ENCODE measurements around the gene SFXN5.

The SFXN5 gene

DNA sequence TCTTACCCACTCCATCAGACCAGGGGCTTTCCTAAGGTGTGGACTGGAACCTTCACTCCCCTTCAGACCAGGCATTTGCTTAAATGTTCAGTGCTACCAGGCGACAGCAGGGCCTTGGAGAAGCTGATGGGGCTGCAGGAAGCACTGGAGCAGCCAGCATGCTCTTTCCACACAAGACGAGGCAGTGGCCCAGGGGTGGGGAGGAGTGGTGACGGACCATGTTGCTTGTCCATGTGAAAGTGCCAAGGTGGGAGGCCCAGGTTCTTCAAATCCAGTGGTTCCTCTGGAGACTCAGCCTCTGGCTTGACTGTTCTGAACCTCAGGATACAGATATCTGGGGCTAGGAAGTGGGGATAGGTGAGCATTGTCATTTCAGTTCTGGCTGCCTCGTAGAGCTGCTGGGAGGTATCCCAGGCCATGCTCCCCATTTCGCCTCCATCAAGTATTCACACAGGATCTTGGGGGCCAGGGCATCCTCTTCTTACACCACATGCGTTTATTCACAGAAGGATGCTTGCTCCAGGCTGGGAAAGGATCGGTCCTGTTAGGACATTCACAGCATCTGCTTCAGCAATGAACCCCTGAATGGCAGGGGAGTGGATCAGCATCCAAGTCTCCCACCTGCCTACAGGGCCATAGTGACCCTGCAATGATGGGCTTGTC, 62.2 kb downstream of the SFXN5 start:
- no peak for DNase-seq

DNA sequence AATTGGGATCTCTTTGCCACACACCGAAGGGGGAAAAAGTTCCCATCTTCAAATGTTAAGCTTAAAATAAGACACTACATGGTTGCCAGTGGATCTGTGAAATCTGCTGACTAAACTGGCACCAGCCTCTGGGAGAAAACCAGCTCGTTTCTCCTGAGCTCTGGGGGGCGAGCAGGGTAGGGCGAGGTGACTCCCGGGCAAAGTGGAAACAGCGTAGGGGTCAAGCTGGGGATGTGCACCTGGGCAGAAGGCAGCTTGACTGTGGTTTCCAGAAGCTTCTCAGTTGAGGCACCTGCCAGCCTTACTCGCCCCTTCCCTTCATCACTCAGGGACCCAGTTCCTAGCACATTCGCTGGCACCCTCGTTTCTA, 62.8 kb downstream of the SFXN5 start:
- DNase-seq = no peak

DNA sequence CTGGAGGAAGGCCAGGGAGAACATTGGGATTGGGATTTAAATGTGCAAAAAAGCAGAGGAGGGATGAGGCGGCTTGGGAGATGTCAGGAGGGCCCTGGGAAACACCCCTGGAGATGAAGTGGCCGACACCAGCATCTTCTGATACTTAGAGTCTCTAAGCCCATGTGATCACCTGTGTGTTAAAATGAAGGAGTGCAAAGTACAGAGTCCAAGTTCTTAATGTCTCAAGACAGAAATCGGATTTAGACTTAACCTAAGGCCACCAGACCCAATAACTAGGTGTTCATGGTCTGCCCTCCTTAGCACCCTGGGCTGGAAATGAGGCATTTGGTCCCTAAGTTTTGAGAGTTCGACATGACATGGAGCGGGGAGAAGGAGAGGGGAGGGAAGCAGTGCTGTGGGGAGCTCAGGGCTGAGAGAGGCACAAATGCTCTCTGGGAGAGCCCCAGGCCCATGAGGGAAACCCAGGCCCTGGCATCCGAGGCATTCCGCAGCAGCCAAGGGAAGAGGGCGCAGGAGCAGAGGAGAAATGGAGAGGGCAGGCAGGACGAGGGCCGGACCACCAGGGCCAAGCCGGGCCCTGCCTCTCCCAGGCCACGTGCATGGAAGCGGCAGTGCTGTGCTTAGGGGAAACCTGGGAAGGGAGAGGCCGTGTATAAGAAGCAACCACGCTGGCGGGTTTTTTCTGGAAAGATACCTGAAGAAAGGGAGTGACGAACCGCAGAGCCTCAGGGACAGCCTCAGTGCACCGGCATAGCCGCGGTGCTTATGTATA, 63.3 kb downstream of the SFXN5 start:
- DNase-seq = no peak

DNA sequence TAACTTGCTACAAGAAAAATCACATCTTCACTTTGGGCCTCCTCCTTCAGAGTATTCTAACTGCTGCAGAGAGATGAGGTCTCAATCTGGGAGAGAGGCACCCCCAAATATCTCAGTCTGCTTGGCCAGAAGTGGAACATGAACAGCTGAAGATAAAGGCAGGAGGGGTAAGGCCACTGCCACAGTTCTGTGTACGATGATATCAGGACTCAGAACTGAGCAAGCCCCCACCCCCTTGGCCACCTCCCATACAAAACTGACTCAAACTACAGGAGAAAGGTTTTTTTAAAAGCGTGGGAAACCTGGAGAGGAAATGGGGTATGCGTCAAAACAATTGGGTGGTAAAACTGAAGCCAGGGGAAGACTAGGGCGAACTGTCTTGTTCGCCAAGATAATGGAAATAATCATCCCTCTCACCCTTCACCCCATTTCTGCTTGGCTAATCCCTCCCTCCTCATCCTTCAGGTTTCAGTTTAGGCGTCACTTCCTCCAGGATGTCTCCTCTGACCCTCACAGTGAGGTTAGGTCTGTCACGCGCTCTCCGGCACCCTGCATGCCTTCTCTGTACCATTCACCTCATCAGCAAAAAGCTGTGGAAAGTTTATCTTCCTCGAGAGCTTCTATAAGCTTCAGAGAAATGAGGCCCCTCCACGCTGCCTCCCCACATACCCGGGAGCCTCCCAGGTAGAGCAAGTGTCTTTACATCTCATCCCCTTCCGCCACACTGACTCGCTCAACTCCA, 64.4 kb downstream of the SFXN5 start:
- DNase-seq = no peak

DNA sequence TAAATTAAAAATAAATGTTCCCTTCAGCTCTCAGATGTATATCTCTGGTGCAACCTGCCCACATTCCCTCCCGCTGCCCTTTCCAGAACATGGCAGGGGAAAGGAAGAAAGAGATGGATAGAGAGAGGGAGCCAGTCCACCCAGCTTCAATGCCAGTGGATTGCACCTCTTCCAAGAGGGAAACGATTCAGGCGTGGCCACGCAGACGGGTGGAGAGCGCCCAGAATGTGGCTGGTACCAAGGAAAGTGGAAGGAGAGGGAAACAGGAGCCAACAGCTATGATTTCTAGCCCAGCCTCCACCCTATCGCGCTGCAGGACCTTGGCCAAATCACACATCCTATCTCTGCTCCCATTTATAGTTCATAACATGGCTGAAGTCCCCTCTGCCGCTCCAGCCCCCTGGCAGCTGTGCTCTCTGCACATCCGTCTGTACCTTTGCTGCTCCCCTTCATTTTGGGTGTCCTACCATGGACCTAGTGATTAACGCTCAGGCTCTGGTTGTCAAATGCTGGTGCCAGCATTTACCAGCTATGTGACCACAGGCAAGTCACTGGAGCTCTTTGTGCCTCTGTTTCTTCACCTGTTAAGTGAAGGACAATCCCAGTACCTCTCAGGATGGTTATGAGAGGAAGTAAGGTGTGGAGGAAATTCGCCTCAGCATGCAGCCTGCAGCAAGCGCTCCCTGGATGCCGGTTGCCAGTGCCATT, 66.5 kb downstream of the SFXN5 start:
- no peak for DNase-seq

DNA sequence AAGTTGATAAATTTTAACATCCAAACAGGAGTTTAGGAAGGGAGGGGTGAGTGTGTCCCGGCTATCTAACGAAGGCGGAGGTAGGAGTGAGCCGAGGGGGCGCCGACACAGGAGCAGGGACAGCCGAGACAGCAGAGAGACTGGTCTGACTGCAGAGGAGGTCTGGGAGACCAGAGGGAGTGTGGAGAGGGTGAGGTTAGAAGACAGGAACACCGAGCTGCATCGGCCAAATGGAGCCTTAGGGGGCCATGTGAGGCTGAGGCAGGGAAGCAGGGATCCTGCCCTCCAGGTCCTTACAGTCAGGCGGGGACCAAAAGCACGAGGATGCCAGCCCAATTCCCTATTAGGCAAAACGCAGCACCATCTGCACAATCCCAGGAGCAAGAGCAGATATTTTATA, 67.0 kb downstream of the SFXN5 start:
- DNase-seq = no peak

DNA sequence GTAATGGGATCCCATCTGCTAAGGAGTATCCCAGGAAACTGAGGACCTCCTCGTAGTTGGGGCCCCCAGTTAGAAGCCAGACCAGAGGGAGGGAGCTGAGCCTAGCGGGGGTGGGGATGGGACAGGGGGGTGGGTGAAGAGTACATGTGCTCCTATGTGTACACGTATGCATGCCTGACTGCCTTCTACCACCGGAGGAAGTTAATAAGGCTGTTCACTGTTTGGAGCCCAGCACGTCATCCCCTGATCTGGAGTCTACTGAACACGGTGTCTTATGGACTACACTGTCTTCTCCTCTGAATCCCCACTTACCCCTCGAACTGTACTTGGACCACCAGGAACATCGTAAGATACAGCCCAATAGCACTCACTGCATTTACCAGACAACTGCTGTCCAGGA, 68.5 kb downstream of the SFXN5 start:
- no peak for DNase-seq

DNA sequence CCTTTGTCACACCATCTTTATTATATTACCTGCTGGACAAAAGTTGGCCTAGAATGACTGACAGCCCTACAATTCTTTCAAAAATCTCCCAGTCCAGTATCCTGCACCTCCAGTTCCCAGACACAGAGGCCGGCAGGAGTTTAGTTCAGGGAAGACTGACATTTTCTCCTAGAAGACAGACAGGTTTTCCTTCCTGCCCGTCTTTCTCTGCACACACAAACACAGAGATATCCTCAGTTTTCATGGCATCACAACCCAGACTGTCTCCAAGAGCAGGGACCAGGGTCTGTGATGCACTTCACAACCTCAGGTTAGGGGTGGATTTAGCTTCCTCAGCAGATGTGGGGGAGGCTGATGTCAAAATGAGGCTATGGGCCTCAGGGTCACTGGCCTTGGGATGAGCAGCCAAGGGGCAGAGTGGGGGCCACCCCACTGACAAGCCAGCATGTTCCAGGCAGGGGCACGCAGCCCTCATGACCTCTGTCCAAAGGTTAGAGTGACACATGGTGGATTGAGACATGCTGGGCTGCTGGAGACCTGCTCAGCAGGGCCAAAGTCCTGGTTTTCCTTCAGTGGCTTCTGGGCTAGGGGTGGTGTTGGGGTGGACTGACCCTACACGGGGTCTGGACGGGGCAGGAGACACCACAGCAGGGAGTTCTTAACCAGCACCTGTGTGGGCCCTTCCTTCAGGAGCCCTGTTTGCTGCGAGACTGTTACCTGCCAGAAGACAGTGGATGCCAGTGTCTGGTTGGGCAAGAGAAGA, 70.5 kb downstream of the SFXN5 start:
- DNase-seq = no peak

DNA sequence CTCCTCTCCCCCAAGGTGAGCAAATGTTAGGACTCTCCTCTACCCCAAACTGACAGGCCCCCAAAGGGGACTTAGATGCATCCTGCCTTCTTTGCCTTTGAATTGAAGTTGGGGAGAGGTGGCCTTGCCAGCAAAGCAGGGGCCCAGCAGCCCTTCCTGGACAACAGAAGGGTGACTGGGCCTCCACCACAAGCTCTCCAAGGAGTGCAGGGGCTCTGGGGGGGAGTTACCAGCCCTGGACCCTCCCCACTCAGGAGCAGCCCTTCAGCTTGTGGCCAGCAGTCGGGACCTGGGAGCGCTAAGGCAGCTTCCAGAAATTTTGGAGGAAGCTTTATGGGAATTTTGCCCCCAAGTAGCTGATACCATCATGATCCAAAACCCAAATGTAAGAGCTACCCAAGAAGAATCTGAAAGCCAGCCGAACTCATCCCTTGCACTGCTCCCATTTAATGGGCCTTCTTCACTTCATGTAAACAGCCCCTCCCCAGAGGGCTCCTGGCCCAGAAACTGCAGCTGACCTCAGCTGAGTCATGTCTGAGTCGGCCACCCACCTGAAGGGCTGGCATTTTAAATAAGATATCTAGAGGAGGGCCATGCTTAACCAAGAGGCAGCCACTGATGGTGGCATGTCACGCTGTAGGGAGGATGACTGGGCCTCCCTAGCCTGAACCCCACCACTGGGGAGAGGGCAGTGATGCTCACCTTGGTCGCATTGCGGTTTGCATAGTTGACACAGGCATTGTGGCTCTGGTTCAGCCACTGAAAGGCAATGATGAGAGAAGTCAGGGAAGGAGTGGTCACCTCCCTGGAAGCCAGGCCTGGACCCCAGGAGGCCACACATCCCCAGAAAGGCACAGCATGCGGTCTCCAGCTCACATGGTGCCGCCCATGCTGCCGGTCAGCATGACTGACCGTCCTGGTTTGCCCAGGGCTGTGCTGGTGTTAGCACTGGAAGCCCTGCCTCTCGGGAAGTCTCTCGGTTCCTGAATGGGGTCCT, 71.5 kb downstream of the SFXN5 start:
- no peak for DNase-seq

DNA sequence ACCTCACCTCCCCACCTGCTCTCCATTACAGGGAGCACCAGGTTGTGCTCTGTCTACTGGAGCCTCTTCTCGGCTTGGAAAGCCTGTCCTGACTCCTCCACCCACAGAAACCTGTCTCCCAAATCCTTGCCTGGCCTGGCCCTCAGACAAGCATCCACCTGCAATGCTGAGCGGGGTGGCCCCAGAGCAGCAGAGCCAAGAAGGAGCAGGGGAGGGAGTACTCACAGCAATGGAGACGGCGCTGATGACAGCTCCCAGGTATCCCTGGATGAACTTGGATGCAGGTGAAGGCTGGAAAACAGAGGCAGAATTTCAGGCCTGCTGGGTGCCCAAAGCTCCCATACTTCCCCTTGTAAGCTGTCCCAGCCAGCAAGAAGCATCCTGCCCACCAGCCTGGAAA, 72.8 kb downstream of the SFXN5 start:
- no peak for DNase-seq

DNA sequence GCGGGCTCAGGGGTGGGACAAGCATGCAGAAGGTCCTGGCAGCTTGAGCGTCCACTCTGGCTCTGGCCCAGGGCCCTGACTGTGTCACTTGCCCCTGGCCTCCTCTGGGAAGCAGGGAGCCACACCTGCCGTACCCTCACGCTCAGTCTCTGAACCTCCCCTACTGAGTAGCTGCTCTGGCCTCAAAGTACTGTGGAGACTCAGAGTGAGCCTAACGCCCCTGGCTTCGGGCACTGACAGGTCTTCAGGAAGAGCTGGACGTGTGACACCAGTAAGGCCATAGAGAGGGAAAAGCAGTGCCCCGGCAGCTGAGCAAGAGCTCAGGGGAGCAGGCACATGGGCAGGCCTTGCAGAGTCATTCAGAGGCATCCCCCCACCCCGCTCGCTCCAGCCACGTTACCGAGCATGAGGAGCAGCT, 73.3 kb downstream of the SFXN5 start:
- DNase-seq = no peak

DNA sequence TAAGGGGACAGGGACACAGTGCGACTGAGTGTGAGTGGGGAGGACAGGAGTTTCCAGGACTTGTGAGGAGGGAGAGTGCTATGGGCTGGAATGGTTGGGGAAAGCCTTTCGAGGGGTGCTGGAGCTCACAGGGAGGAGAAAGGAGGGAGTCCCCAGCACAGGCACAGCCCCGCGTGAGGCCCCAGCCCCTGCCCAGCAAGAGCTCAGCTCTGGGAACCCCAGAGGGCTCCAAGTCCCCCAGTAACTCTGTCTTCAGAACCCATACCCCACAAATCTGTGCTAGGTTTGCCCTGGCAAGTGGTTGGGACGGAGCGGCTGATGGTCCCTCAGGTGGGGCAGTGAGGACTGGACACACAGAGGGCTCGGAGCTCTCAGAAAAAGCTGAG, 75.4 kb downstream of the SFXN5 start:
- no peak for DNase-seq

DNA sequence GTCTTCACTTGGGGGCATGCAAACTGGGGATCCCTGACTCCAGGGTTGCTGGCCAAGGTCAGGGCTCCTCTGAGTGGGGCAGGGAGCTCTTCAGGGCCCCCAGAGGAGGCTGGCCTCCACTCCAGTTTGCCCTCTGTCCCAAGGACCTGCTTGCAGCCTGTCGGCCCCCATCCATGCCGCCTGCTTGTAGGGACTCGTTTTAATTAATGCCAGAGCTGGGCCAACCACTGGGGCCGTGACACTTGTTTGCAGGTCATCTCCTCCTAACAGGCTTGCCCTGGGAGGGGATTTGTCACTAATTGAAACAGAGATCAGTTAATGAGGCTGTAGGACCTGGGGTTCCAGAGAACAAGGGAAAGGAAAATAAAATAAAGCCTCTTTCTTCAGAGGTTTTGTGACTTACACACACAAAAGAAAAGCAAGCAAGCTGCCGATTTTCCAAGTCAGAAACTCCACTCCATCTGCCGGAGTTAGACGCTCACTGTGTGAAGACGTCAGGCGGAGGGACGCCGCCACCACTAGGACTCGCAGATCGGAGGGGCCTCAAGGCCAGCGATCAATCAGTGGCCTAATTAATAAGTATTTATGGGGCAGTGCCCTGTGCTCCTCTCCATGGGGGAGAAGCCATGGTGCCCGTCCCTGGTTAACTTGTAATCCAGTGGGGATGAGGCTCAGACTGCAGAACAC, 75.9 kb downstream of the SFXN5 start:
- DNase-seq = no peak

DNA sequence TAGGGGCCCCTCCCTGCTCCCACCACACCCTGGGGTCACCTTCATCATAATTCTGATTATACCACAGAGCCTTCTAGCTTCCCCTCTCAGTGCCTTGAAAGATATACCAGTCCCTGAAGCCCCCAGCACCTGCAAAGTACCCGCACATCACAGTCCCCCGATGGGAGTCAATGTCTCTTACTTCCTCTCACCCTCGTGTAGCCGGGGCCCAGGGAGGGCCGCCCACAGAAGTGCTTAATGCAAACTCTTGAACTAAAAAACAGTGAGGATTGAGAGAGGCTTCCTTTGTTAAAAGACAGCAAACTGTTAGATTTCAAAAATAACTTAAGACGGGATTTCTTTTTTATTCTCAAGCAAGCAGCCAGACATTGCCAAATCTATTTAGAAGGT, 76.5 kb downstream of the SFXN5 start:
- DNase-seq = no peak

DNA sequence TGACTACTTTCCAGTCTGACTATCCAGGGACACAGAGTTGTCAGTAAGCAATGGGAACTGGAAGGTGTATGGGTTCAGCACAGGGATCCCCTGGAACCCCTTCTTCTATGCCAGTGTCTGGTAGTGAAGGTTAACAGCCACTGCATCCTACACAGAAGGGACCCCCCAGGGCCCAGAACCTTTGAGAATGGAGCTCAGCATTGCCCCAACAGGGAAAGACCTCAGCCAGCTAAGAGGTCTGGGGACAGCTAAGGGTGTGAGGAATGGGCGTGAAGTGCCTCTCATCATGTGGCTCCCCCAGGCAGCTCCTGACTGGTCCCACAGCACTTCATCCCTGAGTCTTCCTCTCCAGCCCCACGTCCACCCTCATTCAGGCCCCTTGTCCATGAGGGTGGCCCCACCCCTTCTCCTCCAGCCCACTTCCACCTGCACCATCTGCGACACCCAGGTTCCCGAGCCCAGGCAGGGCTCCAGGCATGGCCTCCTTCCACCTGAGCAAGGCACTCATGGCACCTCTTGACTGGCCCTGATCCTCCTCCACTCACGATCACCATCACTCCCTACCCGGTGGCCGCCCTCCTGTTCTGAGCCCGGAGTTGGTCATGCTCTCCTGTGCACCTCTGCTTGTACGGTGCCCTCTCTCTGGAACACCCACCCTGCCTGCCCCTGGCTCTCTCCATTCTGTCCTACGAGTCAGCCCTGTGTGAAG, 77.1 kb downstream of the SFXN5 start:
- DNase-seq = no peak

DNA sequence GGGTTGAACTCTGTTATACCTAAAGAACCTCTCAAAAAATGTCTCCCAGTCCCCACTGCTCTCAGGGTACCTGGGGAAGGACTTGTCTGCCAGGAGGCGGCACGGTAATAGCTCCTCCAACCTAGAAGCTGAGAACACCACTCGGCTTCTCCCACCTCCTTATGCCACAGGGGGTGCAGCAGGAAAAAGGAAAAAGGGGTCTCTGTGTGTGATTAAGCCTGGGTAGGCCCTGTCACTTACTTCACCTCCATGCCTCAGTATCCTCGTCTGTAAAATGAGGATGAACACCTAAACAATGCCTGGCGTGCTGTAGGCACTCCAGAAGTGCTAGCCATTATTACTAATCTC, 77.6 kb downstream of the SFXN5 start:
- DNase-seq = no peak

DNA sequence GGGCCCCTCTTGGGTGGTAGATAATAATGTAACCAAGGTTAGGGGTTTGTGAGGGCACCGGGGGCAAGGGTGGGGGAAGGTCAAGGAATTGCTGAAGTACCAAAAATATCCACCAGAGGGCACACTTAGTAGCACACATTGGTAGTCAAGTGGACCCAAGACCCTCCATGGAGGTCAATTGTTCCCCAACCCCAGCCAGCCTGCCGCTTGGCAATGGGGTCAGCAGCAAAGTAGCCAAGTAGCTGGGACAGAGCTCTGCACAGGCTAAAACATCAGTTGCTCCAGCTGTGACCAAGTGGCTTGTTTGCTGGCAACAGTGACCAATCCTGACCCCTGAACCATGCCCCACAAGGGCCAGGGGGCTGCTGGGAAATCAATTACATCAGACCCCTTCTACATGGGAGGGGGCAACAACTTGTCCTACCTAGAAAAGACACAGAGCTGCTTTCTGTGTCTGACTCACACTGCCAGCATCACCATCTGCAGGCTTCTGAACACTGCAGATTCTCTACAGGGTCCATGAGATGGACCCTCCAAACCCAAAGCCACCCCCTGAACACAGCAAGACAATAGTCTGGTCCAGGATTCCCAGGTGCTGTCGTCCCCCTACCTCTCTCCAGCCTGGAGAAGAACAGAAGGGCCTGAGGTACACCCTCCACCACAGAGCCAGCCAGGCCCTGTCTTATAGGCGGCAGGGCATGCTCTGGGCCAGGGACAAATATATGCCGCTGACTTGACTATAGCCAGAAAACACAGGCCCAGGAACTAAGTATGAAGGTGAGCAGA, 78.2 kb downstream of the SFXN5 start:
- peak in 3 of 5 donors; percentile 29 to 47 (median 41) for DNase-seq

DNA sequence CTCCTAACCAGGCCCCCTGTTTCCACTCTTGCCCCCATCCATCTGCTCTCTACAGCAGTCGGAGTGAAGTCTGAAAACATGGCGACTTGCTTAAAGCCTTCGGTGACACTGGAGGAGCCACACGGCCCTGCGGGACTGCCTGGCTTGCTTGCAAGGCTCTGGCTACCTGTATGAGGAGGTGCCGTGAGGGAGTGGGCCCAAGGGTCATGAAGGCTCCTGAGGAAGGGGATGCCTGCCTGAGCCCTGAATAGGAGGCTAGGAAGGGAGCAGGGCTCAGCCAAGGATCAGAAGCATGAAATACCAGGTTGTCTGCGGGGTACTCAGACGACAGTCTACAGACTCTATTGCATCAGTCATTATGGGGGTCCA, 78.8 kb downstream of the SFXN5 start:
- DNase-seq = no peak

DNA sequence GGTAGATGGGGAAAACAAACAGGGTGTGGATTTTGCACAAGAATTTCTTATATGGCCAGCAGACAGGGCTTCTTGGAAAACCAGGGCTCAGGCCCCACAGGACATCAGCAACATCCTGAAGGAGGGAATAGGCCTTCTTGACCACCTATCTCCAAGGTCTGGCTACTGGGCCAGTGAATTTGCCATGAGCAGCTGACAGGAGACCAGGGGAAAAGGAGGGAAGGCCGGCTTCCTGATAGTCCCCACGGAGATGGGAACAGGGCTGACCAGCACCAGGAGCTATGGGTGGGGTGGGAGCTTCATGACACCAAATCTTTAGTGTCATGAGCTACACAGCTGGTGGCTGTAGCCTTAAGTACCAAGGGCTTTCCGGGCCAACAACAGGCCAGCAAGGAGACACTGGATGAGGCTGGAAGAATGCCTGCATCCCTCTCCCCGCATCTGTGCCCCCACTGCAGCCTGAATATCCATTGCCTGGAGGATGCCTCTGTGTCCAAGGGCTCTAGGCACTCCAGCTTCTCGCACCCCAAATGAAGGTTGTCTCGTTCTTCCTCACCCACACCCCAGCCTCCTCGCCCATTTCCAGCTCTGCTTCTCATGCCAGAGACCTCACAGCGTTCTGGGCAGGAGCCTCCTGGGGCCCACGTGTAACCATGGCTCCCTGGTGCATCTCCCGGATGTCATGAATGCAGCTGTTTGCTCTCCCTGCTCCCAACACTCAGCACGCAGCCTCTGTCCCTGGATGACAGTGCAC, 79.4 kb downstream of the SFXN5 start:
- DNase-seq = no peak
